DMS114 treated with DMSO at 0.1 percent for 48 hours (cell line): ENCODE results near the gene KRTAP4-4.
"Not testable (repeated sequence)": the region's sequence is repeated elsewhere in the genome, so short reads cannot be mapped to it uniquely, and the experiment has no call there.

ENCODE experiments used
- DNase-seq: peaks from one replicate; lab custom pipeline; 2025; ENCODE audit not compliant: unreplicated experiment; lab: John Stamatoyannopoulos, UW

The KRTAP4-4 gene

GRCh38 chr17:41148971-41149651 lies 11.4 kb downstream of the KRTAP4-4 start:
- not testable (repeated sequence) for DNase-seq

GRCh38 chr17:41147531-41148204 lies 12.9 kb downstream of the KRTAP4-4 start:
- DNase-seq = no peak

GRCh38 chr17:41145261-41145660 lies 15.3 kb downstream of the KRTAP4-4 start:
- DNase-seq = no peak

- DNase-seq = no peak
Observed at GRCh38 chr17:41144846-41145245, 15.7 kb downstream of the KRTAP4-4 start.

GRCh38 chr17:41141361-41141760 lies 19.2 kb downstream of the KRTAP4-4 start:
- DNase-seq = no peak

- DNase-seq = no peak
Observed at GRCh38 chr17:41140360-41141131, 20.0 kb downstream of the KRTAP4-4 start, which contains the start of gene KRTAP4-6. Gene KRTAP4-6 (minus strand): TSS chr17:41140544. CDS start chr17:41140487, 57 bp downstream.

GRCh38 chr17:41139865-41140264 lies 20.7 kb downstream of the KRTAP4-4 start:
- DNase-seq = not testable (repeated sequence)

GRCh38 chr17:41133880-41134735 lies 26.4 kb downstream of the KRTAP4-4 start:
- DNase-seq = no peak

- no peak for DNase-seq
Observed at GRCh38 chr17:41131979-41132378, 28.6 kb downstream of the KRTAP4-4 start.

- DNase-seq = no peak
Observed at GRCh38 chr17:41127371-41127770, 33.2 kb downstream of the KRTAP4-4 start.

GRCh38 chr17:41126412-41126811 lies 34.1 kb downstream of the KRTAP4-4 start:
- no peak for DNase-seq

- DNase-seq = no peak
Observed at GRCh38 chr17:41125064-41125463, 35.5 kb downstream of the KRTAP4-4 start.

- not testable (repeated sequence) for DNase-seq
Observed at GRCh38 chr17:41123991-41124371, 36.6 kb downstream of the KRTAP4-4 start, which contains the start of gene KRTAP4-12. Gene KRTAP4-12 (minus strand): TSS chr17:41124182. CDS start chr17:41124122, 60 bp downstream.

- not testable (repeated sequence) for DNase-seq
Observed at GRCh38 chr17:41123292-41123990, 37.1 kb downstream of the KRTAP4-4 start.

GRCh38 chr17:41121742-41122141 lies 38.8 kb downstream of the KRTAP4-4 start:
- DNase-seq = no peak

GRCh38 chr17:41119696-41120690 lies 40.6 kb downstream of the KRTAP4-4 start:
- not testable (repeated sequence) for DNase-seq

- no peak for DNase-seq
Observed at GRCh38 chr17:41118721-41119120, 41.8 kb downstream of the KRTAP4-4 start.

- DNase-seq = not testable (repeated sequence)
Observed at GRCh38 chr17:41117846-41118386, 42.6 kb downstream of the KRTAP4-4 start, which contains the start of gene KRTAP4-11. Gene KRTAP4-11 (minus strand): TSS chr17:41118373. CDS start chr17:41118315, 58 bp downstream.
